Renal cortex interstitium (tissue), 11 donors: ENCODE measurements around the gene TRANK1. TPM values are rescaled to one million over a fixed set of nuclear protein-coding genes. Genes with fewer than 3 reads are reported as not detected.
A peak's percentile ranks its signal among the peaks of the same experiment; 100 is the strongest.
"Not testable (repeated sequence)": the region's sequence is repeated elsewhere in the genome, so short reads cannot be mapped to it uniquely, and the experiment has no call there.

Experiments used
- DNase-seq, 11 donors: peaks; one replicate each; pipeline ENCODE4 v3.0.0-alpha.2; 2013; ENCODE audit warnings: low read depth in 9 of 11, low spot score in 4 of 11; ENCODE audit errors: extremely low read depth in 1 of 11
- polyA plus RNA-seq, 3 donors: library from polyadenylated mRNA; unstranded; fragments of 120-200 nt; gene quantifications; one replicate each; pipeline ENCODE4 v1.2.1, GENCODE V29; 2013; ENCODE audit not compliant: insufficient read length in 3 of 3

TRANK1 gene
- polyA plus RNA-seq, 3 donors, result 6.6 to 10.4 (median 8.8) TPM

DNA sequence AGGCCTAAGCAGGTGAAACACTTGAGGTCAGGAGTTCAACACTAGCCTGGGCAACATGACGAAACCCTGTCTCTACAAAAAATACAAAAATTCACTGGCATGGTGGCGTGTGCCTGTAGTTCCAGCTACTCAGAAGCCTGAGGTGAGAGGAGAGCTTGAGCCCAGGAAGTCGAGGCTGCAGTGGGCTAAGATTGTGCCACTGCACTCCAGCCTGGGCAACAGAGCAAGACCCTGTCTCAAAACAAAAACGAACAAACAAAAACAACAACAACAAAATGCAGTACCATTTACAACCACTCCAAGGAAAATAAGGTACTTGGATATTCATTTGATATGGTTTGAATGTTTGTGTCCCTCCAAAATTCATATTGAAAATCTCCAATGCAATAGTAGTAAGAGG is 15.6 kb upstream of the TRANK1 start:
- DNase-seq, result no peak

DNA sequence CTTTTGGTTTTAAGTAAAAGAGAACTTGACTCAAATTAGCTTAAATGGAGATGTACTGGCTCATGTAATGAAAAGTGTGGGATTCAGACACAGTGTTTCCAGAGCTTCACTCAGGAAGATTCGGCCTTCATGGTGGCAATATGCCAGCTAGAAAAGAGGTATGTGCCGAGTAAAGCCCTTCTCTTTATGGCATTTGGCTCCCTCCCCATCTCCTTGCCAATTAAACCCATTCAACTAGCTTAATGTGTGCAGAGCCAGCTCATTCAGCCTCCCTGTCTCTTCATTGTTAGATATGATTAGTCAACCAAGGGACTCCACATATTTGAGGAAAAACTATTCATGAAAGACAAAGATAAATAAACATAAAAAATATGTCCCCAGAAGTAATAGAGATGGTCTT is 15.0 kb upstream of the TRANK1 start:
- no peak for DNase-seq

- DNase-seq, result no peak
These were observed 13.2 kb upstream of the TRANK1 start for GRCh38 chr3:36957862-36958686.

DNA sequence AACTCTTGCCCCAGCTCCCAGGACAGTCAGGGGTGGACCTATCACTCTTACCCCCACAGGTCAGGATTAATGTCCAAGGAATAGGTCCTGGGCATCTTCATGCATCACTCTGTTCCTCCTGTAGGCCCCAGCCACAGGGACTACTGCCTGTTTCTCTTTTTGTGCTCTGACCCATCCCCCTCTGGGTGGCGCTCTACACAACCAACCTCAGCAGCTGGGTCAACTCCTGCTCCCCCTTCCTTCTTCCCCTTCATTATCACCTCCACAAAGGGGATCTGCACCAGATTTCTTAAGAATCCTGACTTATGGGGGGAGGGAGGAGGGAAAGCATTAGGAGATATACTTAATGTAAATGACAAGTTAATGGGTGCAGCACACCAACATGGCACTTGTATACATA is 12.2 kb upstream of the TRANK1 start:
- no peak for DNase-seq

GRCh38 chr3:36956155-36956554 is 11.3 kb upstream of the TRANK1 start:
- no peak for DNase-seq

- no peak for DNase-seq
These were observed 9.7 kb upstream of the TRANK1 start for GRCh38 chr3:36954452-36955134.

DNA sequence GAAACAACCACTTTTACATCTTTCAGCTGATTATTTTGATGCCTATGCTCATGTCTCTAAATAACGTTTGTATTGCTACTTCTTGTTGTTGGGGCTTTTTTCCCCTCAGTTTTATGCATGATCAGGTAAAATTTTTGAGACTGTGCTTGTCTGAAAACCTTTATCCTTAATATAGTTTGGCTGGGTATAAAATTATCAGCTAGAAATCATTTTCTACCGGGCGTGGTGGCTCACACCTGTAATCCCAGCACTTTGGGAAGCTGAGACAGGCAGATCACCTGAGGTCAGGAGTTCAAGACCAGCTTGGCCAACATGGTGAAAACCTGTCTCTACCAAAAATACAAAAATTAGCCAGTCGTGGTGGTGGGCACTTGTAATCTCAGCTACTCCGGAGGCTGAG is 3.0 kb upstream of the TRANK1 start:
- not testable (repeated sequence) for DNase-seq

DNA sequence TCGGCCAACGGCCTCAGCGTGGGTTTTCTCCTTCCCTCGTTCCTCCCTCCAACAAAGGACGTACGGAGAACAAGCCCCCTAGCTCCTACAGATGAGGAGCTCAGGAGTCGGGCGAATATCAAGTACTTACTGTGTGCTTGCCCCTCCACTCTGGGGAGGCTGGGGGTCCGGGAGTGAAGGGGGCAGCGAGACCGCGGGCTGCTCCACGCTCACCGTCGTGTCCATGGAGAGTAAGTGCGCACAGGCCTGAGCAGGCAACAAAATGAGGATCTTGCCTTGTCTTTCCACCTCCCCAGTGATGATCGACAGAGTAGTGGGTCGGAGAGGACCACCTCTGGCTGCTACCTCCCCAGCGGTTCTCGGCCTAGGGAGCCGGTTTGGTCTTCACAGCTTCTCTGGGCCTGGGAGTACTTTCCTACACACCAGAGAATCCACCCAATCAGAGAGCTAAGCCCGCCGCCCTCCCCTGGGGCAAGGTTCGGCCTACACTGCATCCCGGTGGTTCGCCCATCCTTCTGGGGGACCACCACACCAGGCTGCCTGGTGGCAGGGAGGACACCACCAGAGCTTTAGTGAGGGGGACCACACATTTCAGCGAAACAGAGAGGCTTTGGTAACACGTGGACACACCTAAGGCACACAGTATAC is 603 bp upstream of the TRANK1 start:
- no peak for DNase-seq

- peak in 10 of 11 donors; percentile 43 to 59 (median 54) for DNase-seq
These were observed 728 bp downstream of the TRANK1 start for GRCh38 chr3:36944012-36944640.

DNA sequence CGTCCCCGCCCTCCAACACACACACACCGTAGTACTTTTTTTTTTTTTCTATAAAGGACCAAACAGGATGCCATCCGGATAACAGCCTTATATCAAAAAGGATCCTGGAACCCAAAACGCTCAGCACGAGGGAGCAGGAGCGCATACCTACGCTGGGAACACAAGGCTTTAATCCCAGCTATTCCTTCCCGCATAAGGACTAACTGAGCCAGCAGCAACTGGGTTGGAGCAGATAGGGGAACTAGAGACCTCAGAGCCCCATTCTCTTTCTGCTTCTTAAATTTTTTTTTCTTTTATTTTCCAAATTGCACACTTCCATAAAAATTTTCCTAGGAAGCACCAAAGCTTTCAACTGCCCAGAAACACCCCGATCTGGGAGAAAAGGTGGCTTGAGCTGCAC is 1.3 kb downstream of the TRANK1 start:
- no peak for DNase-seq

DNA sequence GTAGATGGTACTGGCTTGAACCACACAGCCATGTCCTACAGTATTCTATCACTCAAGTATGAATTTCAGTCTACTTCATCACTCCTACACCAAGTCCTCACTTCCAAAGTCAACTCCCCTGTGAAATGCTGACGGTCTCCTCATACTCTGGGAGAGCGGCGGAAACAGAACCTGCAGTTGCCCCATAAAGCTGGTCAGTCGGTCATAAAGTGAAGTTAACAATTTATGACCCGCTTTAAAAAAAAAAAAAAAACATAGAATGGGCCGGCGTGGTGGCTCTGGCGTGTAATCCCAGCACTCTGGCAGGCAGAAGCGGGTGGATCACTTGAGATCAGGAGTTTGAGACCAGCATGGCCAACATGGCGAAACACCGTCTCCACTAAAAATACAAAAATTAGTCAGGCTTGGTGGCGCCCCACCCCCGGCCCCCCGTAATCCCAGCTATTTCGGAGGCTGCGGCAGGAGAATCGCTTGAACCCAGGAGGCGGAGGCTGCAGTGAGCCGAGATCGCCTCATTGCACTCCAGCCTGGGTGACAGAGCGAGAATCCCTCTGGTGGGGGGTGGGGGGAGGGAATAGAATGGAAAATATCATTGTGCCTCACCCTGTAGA is 2.1 kb downstream of the TRANK1 start:
- DNase-seq, result no peak

GRCh38 chr3:36941658-36942057 is 3.2 kb downstream of the TRANK1 start:
- no peak for DNase-seq

- DNase-seq, result no peak
These were observed 3.7 kb downstream of the TRANK1 start for GRCh38 chr3:36941162-36941561.

DNA sequence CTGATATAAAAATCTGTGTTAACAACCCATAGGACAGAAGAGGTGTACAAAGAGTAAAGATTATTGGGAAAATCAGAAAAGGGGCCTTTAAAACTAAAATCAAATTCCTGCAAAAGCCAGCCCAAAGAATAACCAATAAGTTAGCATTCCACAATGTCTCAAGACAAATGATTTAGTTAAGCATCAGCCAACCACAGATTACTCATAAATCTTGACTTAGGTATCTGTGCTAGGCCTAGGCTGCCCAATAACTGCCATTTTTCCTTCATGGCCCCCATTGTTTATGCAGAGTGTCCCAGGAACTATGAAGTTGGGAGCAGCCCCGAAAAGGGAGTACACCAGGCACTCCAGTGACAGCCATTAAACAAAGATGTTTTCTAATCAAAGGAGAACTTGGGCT is 7.4 kb downstream of the TRANK1 start:
- no peak for DNase-seq

GRCh38 chr3:36933540-36934296 is 11.1 kb downstream of the TRANK1 start:
- no peak for DNase-seq

- DNase-seq, result not testable (repeated sequence)
These were observed 13.4 kb downstream of the TRANK1 start for GRCh38 chr3:36931424-36931823.

DNA sequence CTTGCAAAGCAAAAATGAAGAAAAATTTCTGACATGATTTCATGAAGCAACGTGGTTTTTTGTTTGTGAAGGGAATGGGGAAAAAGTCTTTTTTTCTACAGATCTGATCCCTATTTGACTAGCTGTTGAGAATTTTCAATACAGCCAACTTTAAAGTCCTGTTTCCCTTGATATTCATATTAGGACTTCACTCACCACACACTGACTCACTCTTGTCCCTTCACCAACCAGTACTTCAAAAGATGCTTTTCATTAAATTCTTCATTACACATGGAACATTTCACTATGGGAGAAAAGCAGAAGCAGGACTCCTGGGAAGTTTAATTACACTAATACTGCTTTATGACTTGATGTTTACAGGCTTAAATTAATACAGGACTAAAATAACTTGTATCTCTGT is 16.6 kb downstream of the TRANK1 start:
- DNase-seq, result no peak

DNA sequence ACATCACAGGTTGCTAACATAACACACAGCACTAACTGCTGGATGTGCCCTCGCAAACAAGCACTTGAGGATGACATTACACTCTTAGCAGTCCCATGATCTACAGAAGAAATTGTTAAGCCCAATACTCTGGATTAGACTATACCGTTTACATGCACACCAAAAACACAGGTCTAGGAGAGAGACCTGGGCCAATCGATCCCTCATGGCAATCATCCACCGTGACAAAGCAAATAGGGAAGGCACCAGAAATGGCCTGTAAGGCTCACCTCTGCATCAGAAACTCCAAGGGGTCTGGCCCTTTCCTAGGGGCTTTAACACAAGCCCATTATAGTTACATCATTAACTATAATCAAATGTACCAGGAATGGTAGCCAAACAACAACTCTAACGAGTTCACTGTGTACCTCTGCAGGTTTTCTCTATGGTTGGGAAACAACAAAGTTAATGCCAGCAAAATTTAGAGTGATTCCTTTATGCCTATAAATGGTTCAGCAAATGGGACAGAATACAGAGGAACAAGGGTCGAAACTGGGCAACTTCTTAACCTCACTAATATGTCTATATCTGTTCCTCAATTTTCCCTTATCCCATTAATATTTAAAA is 18.5 kb downstream of the TRANK1 start:
- no peak for DNase-seq
